Gastrocnemius medialis (tissue), 4 donors: ENCODE data around the gene UNC5A.

Experiments used
- POLR2A ChIP-seq, 2 donors: fragments of 450-650 bp; IDR thresholded peaks; one replicate each; pipeline ENCODE4 v1.6.1; 2017; ENCODE audit warnings: antibody characterized with exemption in 2 of 2, mild to moderate bottlenecking in 2 of 2, moderate library complexity in 2 of 2
- TF ChIP-seq, protein P1 (sequence below), 5 experiments: fragments of 450-650 bp in 3 of 5; fragments of 200-600 bp in 2 of 5; sonication (generic) in 2 of 5; IDR thresholded peaks in 4 of 5; conservative IDR thresholded peaks in 1 of 5; 1 replicate in 4 of 5; 2 replicates in 1 of 5; pipeline ENCODE4 v1.5.1; 2016 to 2019; ENCODE audit warnings: antibody characterized with exemption in 5 of 5, mild to moderate bottlenecking in 3 of 5, moderate library complexity in 3 of 5

DNA sequence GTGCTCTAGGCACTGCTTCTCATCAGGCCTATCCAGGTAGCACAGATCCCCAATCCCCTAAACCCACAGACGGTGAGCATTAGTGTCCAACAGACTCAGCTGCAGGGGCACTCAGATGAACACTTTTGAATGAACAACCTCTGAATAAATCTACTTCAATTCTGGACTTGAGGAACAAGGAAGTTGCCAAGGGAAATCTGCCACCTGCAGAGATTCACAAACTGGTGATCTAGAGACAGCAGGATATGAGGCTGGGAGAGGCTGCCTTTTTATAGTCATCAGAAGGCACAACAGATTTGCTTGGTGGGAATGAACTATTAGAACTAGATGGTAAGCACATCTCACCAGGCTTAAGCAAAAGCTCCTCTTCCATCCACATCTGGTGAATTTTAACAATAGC, 95.8 kb downstream of the UNC5A start:
- TF ChIP-seq, protein P1, sequence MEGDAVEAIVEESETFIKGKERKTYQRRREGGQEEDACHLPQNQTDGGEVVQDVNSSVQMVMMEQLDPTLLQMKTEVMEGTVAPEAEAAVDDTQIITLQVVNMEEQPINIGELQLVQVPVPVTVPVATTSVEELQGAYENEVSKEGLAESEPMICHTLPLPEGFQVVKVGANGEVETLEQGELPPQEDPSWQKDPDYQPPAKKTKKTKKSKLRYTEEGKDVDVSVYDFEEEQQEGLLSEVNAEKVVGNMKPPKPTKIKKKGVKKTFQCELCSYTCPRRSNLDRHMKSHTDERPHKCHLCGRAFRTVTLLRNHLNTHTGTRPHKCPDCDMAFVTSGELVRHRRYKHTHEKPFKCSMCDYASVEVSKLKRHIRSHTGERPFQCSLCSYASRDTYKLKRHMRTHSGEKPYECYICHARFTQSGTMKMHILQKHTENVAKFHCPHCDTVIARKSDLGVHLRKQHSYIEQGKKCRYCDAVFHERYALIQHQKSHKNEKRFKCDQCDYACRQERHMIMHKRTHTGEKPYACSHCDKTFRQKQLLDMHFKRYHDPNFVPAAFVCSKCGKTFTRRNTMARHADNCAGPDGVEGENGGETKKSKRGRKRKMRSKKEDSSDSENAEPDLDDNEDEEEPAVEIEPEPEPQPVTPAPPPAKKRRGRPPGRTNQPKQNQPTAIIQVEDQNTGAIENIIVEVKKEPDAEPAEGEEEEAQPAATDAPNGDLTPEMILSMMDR (IDR thresholded peaks at IDR 0.05 in 4 of 5, conservative IDR thresholded peaks at IDR 0.05 in 1 of 5), result no peak
- no peak for TF ChIP-seq POLR2A (IDR thresholded peaks at IDR 0.05)
